Measurements from ENCODE around the gene PLEKHA5.

Gene PLEKHA5

GRCh38 chr12:19402211-19402610 lies 272.7 kb downstream of the PLEKHA5 start:
- TF ChIP-seq ZC3H10 (CRISPR knock-in tag; IDR thresholded peaks at IDR 0.05) (no peak), ISL1 (CRISPR knock-in tag; IDR thresholded peaks at IDR 0.05) (no peak)
- ATAC-seq, result no peak

GRCh38 chr12:19402743-19403431 lies 273.4 kb downstream of the PLEKHA5 start:
- TF ChIP-seq ESRRG (CRISPR knock-in tag; IDR thresholded peaks at IDR 0.05) (no peak), ZNF8 (CRISPR knock-in tag; IDR thresholded peaks at IDR 0.05) (no peak), BACH2 (CRISPR knock-in tag; IDR thresholded peaks at IDR 0.05; ENCODE audit: borderline replicate concordance) (no peak), ARNTL (CRISPR knock-in tag; IDR thresholded peaks at IDR 0.05; ENCODE audit: borderline replicate concordance, low read depth) (no peak), CSDC2 (CRISPR knock-in tag; IDR thresholded peaks at IDR 0.05) (no peak), ZNF565 (CRISPR knock-in tag; conservative IDR thresholded peaks at IDR 0.05; ENCODE audit: low read depth) (no peak), SNAI2 (CRISPR knock-in tag; IDR thresholded peaks at IDR 0.05) (no peak)

GRCh38 chr12:19404242-19404880 lies 274.8 kb downstream of the PLEKHA5 start:
- TF ChIP-seq ARNTL (CRISPR knock-in tag; IDR thresholded peaks at IDR 0.05; ENCODE audit: borderline replicate concordance, low read depth) (no peak), ZNF565 (CRISPR knock-in tag; conservative IDR thresholded peaks at IDR 0.05; ENCODE audit: low read depth) (no peak)
- no peak for ATAC-seq

More at GRCh38 chr12:19402743-19403431, 273.4 kb downstream of the PLEKHA5 start:
- ATAC-seq, result peak; percentile 83

- ATAC-seq, result peak; percentile 49
- TF ChIP-seq RARB (CRISPR knock-in tag; IDR thresholded peaks at IDR 0.05) (no peak), GLIS3 (CRISPR knock-in tag; IDR thresholded peaks at IDR 0.05) (no peak), ZFP30 (CRISPR knock-in tag; IDR thresholded peaks at IDR 0.05) (no peak), ZNF70 (CRISPR knock-in tag; IDR thresholded peaks at IDR 0.05) (no peak)
Observed at GRCh38 chr12:19409376-19409775, 279.8 kb downstream of the PLEKHA5 start.

- ATAC-seq, result peak; percentile 90
- TF ChIP-seq ISL1 (CRISPR knock-in tag; IDR thresholded peaks at IDR 0.05) (peak; percentile 78), ZC3H10 (CRISPR knock-in tag; IDR thresholded peaks at IDR 0.05) (no peak), SNAI2 (CRISPR knock-in tag; IDR thresholded peaks at IDR 0.05) (peak; percentile 49; the same call in 1 of the 2 replicates), GLIS3 (CRISPR knock-in tag; IDR thresholded peaks at IDR 0.05) (no peak)
Observed at GRCh38 chr12:19410211-19410610, 280.7 kb downstream of the PLEKHA5 start.

GRCh38 chr12:19410629-19411185 lies 281.2 kb downstream of the PLEKHA5 start:
- TF ChIP-seq POU6F1 (CRISPR knock-in tag; IDR thresholded peaks at IDR 0.05; ENCODE audit: borderline replicate concordance, low read depth), result no peak
- no peak for TF ChIP-seq TOX (CRISPR knock-in tag; IDR thresholded peaks at IDR 0.05; ENCODE audit: borderline replicate concordance)
- no peak for TF ChIP-seq ZNF565 (CRISPR knock-in tag; conservative IDR thresholded peaks at IDR 0.05; ENCODE audit: low read depth)
- ATAC-seq, result no peak

- ATAC-seq, result peak; percentile 20; the same call in 2 of the 3 replicates
- TF ChIP-seq CREB5 (CRISPR knock-in tag; IDR thresholded peaks at IDR 0.05; ENCODE audit: low read depth) (no peak), SNAI2 (CRISPR knock-in tag; IDR thresholded peaks at IDR 0.05) (no peak), ISL1 (CRISPR knock-in tag; IDR thresholded peaks at IDR 0.05) (no peak), ARNTL (CRISPR knock-in tag; IDR thresholded peaks at IDR 0.05; ENCODE audit: borderline replicate concordance, low read depth) (no peak), GLIS3 (CRISPR knock-in tag; IDR thresholded peaks at IDR 0.05) (no peak), RARB (CRISPR knock-in tag; IDR thresholded peaks at IDR 0.05) (no peak), TOX (CRISPR knock-in tag; IDR thresholded peaks at IDR 0.05; ENCODE audit: borderline replicate concordance) (no peak), CSRNP3 (CRISPR knock-in tag; IDR thresholded peaks at IDR 0.05) (no peak), ZFP3 (CRISPR knock-in tag; IDR thresholded peaks at IDR 0.05) (no peak), TCF4 (CRISPR knock-in tag; IDR thresholded peaks at IDR 0.05; ENCODE audit: borderline replicate concordance) (no peak), ZFP30 (CRISPR knock-in tag; IDR thresholded peaks at IDR 0.05) (no peak), ESRRG (CRISPR knock-in tag; IDR thresholded peaks at IDR 0.05) (no peak), TSHZ2 (CRISPR knock-in tag; IDR thresholded peaks at IDR 0.05) (no peak)
Observed at GRCh38 chr12:19411234-19412204, 282.0 kb downstream of the PLEKHA5 start.

Measured in SK-N-SH treated with all-trans-retinoic acid at 6 μM for 48 hours (cell line).